ENCODE data around the gene INKA2. TPM values are rescaled to one million over a fixed set of nuclear protein-coding genes. Genes with fewer than 3 reads are reported as not detected.

Gene INKA2
- total and polyA plus RNA-seq, 10 of the 15 experiments (the other 5 are each of a cell fraction or from before 2014, with no cell fraction given) = 0.38 to 5.1 (median 1.3) TPM; not detected in 1

DNA sequence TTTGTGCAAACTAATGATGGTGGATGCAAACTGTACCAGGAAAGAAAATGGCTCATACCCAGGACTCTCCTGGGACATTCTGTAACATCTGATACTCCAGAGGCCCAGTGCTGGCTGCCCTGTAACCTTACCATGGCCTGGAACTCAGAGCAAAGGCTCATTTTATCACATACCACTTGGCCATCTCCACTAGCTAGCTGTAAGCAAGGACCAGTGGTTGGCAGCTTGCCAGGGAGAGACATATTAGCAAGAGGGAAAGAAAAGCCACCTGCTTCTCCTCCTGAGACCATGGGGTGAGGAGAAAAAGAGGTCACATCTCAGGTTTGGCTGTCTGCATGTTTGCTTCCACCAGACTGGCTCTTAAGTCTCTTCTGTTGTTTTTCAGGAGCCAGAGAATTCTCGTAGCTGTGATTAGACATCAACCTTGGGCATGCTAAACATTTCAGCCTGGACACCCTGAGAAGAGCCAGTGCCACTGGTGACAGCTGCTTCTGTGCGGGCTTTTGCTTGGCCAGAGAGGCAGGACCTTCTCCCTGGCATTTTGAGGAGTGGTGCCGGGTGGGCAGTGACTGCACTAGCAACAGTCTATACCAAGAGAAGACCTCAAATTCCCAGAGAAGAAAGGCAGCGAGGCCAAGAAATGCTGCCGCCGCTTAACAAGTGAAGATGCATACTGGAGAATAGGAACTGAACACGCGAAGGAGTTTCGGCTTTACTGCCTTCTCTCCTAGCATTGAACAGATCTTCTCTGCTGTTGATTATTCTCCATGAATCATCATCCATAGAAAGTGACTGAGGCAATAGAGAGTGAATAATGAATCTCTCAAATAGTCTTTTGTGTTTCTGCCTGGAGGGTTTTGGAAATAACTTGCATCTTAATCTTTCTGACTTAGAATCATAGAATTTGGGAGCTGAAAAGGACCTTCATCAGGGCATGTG, 6.7 kb upstream of the INKA2 start (continued):
- TF ChIP-seq, protein P1, sequence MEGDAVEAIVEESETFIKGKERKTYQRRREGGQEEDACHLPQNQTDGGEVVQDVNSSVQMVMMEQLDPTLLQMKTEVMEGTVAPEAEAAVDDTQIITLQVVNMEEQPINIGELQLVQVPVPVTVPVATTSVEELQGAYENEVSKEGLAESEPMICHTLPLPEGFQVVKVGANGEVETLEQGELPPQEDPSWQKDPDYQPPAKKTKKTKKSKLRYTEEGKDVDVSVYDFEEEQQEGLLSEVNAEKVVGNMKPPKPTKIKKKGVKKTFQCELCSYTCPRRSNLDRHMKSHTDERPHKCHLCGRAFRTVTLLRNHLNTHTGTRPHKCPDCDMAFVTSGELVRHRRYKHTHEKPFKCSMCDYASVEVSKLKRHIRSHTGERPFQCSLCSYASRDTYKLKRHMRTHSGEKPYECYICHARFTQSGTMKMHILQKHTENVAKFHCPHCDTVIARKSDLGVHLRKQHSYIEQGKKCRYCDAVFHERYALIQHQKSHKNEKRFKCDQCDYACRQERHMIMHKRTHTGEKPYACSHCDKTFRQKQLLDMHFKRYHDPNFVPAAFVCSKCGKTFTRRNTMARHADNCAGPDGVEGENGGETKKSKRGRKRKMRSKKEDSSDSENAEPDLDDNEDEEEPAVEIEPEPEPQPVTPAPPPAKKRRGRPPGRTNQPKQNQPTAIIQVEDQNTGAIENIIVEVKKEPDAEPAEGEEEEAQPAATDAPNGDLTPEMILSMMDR (IDR thresholded peaks at IDR 0.05 in 2 of 3, conservative IDR thresholded peaks at IDR 0.05 in 1 of 3; ENCODE audit: control insufficient read depth in 2 of 3, extremely low read depth in 1 of 3, insufficient read depth in 1 of 3, low read depth in 3 of 3, low read length in 3 of 3) = no peak
- TF ChIP-seq, protein P2, sequence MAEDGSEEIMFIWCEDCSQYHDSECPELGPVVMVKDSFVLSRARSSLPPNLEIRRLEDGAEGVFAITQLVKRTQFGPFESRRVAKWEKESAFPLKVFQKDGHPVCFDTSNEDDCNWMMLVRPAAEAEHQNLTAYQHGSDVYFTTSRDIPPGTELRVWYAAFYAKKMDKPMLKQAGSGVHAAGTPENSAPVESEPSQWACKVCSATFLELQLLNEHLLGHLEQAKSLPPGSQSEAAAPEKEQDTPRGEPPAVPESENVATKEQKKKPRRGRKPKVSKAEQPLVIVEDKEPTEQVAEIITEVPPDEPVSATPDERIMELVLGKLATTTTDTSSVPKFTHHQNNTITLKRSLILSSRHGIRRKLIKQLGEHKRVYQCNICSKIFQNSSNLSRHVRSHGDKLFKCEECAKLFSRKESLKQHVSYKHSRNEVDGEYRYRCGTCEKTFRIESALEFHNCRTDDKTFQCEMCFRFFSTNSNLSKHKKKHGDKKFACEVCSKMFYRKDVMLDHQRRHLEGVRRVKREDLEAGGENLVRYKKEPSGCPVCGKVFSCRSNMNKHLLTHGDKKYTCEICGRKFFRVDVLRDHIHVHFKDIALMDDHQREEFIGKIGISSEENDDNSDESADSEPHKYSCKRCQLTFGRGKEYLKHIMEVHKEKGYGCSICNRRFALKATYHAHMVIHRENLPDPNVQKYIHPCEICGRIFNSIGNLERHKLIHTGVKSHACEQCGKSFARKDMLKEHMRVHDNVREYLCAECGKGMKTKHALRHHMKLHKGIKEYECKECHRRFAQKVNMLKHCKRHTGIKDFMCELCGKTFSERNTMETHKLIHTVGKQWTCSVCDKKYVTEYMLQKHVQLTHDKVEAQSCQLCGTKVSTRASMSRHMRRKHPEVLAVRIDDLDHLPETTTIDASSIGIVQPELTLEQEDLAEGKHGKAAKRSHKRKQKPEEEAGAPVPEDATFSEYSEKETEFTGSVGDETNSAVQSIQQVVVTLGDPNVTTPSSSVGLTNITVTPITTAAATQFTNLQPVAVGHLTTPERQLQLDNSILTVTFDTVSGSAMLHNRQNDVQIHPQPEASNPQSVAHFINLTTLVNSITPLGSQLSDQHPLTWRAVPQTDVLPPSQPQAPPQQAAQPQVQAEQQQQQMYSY (CRISPR knock-in tag; IDR thresholded peaks at IDR 0.05) = no peak
- TF ChIP-seq KLF5 (IDR thresholded peaks at IDR 0.05; ENCODE audit: partially characterized antibody) (no peak), HDAC6 (IDR thresholded peaks at IDR 0.05; ENCODE audit: unreplicated experiment) (no peak), SREBF2 (IDR thresholded peaks at IDR 0.05; ENCODE audit: low read length) (no peak), CBFB (IDR thresholded peaks at IDR 0.05; ENCODE audit: low read depth) (no peak), ZNF207 (IDR thresholded peaks at IDR 0.05; ENCODE audit: borderline replicate concordance) (no peak)
